SIG-M5 (cell line): ENCODE results near the gene SPEN.

Experiments
- DNase-seq: peaks from one replicate; lab custom pipeline; 2025; lab: John Stamatoyannopoulos, UW

SPEN gene

DNA sequence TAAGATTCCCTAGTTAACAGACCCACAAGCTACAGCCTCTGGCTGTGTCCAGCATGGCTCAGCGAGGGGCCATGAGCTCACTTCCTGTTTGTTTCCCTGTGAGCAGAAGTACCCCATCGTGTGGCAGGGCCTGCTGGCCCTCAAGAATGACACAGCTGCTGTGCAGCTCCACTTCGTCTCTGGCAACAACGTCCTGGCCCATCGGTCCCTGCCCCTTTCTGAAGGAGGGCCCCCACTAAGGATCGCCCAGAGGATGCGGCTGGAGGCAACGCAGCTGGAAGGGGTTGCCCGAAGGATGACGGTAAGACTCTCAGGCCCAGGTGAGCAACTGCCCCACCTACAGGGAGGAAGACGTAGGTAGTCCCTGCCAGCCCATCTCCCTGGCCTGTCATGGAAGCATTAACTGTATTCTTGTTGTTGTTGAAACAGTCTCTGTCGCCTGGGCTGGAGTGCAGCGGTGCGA, 90.2 kb downstream of the SPEN start:
- DNase-seq = no peak

DNA sequence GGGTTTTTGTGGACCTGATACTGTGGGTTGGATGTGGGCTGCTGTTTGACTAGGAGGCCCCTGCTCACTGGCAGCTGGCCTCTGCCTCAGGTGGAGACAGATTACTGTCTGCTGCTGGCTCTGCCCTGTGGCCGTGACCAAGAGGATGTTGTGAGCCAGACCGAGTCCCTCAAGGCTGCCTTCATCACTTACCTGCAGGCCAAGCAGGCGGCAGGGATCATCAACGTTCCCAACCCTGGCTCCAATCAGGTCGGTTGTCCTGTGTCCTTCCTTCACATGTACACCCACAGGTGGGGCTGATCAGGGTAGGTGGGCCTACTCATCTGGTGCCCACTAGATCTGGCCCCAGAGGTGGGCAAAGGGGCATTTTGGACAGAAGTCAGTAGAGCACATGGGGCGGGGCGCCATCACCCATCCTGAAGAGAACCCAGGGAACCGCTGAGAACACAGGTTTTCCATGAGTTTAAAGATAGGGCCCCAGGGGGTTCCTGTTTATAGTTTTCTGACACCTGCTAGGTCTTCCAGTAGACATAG, 91.2 kb downstream of the SPEN start:
- no peak for DNase-seq

DNA sequence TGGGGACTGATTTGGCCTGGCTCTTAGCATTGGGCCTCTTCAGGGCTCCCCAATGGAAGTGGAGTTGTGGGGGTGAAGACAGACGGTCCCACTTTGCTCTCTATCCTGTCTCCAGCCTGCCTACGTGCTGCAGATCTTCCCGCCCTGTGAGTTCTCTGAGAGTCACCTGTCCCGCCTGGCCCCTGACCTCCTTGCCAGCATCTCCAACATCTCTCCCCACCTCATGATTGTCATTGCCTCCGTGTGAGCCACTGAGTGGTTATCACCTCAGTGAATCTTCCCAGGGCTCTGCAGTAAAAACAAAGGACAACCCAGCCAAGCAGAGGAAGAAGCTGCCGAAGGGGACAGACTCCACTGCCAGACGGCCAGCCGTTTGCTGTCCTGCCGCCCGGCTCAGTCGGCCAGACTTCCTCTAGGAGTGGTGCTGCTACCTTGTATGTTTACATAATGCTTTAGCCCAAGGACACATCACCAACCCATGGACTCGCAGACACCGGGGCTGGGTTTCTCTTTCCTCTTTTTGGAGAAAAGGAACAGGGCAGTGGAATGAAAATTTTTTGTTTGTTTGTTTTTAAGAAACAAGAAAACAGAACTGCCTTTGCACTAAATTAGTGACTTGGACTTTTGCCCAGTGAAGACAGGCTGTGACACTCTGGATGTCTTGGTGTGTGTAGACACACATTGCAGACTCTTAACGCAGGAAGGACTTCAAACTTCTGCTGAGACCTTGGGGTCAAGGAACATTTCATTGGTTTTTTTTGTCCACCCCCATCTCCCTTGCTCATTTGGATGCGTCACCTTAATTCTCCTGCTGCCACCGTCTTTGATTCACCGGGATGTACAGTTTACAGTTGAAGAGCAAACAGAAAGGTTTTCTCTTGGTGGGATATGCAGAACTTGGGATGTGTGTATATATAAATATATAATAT, 91.9 kb downstream of the SPEN start:
- DNase-seq = no peak

DNA sequence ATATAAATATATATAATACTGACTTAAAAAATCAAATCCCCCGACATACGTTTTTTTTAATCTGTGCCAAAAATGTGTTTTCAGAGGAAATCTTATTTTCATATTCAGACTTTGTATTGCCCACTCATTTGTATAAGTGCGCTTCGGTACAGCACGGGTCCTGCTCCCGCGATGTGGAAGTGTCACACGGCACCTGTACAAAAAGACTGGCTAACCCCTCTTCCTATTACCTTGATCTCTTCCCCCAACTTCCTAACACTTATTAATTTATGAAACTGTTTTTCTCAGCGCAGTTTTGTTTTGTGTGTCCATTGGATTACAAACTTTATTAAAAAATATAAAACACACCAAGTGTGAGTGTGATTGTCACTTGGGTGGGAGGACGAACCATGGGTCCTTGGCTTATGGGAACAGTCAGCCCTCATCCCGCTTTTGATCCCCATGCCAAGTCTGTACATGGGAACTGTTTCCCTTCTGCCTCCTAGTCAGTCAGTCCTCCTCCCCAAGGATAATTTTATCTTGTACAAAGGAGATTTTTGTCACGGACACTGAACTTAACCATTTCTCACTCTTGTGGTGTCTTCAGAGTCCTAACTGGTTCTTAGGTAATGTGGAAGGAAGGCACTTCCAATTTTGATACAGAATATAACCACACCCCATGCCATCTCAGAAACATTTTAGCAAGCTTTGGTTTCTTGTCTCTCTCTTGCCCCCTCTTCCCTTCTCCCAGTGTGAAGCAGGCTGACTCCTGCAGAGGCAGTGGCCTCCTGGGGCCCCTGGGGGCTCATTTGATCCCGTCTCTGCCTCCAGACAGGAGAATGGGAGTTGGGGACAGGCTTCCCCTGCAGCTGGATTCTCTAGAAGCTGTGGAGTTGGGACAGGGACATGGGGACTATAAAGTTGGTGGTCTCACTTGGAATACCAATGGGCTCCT, 92.9 kb downstream of the SPEN start:
- DNase-seq = no peak

DNA sequence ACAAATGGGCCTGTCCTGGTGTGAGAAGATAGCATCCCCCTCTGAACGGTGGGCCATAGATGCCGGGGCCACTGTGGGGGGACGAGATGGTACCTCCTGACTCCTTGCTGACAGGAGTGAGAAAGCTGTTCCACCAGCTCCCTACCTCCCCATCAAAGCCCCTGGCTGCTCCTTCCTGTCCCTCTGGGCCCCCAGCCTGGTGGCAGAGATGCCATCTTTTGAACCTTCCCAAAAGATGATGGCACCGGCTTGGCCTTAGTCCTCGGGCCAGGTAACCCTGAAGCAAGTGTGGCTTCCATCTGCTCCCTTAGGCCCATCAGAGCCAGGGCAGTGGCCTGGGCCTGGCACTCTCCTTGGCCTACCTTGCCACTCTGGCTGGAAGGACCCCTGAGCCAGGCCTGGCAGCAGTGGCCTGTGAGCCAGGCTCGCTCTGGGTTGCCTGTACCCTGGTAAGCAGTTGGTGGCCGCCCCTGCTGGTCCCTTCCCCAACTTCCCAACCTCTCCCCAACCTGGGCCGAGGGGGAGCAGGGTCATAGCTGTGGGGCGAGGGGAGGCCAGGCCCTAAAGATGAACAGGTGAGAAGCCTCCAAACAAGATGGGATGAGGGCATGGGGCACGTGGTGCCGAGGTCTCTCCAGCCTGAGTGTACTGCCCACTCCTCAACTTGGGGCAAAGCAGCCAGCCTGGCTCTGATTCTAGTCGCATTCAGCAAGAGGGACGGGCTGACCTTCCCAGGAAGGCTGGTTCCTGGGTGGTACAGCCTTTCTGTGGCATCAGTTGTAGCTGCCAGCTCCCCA, 93.7 kb downstream of the SPEN start:
- DNase-seq = no peak

DNA sequence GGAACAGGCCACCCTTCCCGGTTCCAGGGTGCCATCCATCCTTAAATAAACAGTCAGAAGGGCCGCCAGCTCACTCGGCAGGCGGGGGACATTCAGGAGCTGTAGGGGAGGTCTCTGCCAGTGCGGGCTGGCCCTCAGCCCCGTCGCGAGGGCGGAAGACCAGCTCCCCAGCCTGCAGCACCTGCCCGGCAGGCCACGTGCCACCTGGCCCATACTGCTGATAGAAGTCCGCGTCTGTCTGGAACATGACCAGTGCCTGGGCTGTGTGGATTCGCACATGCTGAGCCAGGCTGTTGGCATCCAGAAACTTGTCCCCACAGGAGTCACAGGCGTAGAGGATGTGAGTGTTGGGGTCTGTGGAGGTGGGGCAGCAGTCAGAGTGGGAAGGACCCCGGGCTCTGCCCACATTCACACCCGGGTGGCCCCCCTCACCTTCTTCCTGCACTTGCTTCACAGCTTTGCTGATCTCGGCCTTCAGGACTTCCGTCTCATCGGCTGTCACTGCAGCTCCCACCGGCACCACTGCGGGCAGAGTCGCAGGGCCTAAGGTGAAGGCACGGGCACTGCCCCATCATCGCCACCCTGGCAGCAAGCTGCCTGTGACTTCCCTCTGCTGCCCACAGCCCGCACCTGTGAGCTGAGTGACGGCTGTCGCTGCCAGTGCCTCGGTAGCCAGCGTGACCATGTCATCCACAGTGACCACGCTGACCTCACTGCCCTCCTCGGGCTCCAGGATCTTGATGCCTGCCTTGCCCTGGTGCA, 94.6 kb downstream of the SPEN start:
- no peak for DNase-seq

DNA sequence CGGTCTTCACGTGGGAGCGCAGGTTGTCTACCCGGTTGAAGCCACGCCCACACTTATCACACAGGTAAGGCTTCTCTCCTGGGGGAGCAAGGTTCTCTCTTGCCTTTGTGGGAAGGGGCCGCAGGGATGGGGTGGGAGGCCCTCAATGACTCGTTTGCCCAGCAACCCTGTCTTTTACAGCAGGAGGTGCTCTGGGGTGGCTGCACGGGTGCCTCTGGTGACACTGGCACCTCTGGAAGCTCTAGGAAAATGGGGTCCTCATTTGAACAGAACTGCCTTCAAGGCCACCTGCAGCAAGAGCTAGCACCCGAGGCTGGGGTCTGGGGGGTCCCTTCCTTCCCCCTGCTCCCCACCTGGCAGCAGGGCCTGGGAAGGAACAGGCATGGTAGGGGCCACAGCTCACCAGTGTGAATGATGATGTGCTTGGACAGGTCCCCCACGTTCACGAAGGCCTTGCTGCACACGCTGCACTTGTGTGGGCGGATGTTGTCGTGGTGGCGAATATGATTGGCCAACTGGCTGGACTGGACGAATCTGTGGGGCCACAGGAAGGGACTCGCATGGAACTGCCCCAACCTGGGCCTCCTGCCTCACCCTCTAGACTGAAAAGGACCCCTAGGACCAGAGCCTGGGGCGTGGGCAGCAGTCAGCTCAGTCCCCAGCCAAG, 95.3 kb downstream of the SPEN start:
- DNase-seq = no peak

DNA sequence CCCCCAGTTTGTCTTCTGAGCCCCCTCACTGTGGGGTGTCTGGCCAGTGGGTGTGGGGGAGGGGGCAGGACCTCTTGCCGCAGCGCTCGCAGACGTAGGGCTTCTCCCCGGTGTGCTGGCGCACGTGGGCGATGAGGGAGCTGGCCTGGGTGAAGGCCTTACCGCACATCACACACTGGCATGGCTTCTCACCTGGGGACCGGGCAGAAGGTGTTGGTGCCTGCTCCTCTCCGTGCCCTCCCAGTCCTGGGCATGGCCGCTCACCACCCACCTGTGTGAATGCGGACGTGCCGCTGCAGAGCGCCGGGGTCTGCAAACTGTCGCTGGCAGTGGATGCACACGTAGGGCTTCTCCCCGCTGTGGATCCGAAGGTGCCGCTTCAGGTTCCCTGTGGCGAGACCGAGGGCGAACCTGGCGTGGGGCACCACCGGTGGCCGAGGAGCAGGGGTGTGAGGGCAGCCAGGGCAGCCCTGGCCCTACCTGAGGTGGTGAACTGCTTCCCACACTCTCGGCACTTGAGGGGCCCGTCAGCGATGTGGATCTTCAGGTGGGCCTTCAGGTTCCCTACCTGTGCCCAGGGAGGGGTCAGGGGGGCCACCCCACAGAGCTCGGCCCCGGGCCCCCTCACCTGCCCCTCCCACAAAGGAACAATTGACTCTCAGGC, 96.0 kb downstream of the SPEN start:
- DNase-seq = no peak

DNA sequence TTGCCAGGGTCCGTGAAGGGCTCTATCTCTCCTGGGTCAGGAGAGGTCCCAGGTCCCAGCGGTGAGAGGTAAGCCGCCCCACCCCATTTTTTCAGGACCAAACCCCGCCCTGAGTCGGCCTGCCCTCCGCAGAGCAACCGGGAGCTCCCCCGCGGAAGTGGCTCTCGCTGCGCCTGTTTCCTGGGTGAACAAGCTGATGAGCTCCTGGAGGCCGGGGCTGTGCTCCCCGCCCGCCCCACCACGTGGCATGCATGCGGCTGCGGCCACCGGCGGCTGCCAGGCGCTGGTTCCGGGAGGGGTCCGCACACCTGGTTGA, 96.4 kb downstream of the SPEN start:
- no peak for DNase-seq

DNA sequence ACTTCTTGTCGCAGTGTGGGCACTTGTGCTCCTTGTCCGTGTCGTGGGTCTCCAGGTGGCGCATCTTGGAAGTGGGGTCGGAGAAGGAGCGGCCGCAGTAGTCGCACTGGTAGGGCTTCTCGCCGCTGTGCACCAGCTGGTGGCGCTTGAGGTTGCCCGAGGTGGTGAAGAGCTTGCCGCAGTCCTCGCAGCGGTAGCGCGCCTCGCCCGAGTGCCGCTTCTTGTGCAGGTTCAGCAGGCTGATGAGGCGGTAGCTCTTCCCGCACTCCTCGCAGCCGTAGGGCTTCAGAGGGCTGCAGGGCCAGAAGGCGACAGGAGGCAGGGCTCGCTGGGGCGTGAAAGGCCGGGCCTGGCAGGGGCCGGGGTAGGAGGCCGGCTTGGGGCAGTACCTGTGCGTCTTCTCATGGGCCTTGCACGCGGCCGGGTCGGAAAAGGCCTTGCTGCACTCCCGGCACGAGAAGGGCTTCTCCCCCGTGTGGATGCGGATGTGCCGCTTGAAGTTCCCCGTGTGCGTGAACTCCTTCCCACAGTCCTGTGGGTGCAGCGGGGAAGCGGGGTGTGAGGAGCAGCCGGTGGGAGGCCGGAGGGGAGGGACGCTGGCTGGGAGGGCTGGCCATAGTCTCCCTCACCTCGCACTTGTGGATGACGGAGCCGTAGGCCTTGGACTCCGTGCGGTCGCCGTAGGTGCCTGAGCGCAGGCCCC, 97.0 kb downstream of the SPEN start:
- DNase-seq = no peak

DNA sequence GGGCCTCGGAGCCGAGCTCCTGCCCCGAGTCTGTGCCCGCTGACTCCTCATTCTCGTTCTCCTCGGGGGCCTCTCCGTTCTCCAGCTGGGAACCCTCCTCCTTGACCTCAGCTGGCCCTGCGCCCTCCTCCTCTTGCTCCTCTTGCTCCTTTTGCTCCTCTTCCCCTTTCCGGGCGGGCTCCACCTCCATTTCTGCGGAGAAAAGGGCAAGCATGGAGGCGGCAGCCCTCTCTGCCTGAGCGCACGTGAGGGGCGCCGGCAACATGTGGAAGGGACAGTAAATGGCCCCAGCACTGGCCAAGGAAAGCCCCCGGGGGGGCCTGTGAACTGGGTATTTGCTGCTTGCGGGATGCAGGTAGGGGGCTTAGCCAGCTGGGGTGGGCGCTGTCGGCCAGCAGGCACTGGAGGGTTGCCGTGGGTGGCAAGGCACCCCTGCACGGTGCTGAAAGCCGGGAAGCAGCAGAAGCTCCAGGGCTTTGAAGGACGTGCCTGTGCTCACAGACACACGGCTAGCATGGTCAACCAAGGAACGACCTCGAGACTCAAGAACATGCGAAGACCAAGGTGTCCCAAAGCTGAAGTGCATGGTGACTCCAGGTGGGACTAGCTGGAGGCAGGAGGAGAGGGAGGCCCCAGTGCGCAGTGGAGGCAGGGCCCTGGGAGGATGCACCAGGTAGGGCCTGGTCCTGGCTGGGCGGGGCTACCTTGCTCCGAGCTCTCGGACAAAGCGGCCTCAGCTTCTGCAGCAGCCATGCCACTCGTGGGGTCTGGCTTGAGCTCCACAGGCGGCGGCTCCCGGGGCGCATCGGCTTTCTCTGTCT, 97.7 kb downstream of the SPEN start:
- no peak for DNase-seq

DNA sequence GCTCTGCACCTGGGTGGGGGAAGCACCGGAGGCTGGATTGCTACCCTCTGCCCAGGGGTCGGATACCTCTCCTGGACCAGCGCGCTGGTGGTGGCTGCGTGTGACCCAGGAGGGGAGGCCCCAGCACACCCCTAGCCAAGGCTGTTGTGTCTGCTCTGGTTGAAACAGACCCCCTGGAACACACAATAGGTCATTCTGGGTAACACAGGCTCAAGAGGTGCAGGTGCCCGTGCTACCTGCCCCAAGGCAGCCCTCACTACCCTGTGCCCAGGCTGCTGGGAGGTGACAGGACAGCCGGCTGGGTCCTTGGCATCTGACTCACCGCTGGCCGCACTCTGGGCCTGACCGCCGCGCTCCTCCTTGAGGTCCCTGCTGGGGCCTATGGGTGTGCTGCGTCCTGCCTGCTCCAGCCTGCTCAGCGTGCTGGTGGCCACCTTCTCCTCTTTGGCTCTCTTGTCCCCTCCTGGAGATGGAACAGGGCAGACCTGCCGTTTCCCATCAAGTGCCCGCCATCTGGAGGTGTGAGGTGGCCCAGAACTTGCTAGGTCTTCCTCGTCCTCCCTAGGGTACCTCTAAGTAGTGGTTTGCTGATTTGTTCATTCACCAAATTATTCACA, 98.4 kb downstream of the SPEN start:
- DNase-seq = no peak

DNA sequence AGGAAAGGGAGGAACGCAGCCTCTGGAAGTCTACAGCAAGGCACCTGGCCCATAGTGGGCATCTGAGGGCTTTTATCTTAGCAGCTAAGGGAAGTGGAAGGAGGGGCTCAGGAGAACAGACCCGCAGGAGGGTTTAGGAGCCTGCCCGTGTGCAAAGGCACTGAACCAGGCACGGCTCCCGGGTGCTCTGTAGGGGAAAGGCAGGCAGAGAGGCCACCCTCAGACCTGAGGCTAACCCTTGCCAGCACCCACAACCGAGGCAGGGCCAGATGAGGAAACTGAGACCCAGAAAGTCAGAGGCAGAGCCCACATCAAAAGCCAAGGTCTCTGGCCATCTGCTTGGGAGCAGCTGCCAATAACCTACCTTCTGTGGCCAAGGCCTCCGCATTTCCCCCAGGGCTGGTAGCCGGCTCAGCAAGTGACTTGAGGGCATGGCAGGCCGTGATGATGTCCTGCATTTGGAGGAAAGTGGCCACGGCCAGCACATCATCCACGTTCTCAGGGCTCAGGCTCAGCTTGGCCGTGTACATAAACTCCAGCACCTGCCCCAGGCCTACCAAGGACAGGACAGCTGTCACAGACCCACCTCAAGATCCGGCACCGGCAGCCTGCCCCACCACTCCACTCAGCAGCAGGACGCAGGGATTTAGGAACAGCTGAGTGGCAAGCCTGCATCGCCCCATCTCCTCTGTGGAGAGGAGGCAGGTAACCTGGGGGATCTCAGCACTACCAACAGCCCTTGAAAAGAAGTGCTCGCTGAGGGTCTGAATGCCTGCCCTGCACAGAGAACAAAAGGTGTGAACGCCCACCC, 99.3 kb downstream of the SPEN start:
- no peak for DNase-seq

DNA sequence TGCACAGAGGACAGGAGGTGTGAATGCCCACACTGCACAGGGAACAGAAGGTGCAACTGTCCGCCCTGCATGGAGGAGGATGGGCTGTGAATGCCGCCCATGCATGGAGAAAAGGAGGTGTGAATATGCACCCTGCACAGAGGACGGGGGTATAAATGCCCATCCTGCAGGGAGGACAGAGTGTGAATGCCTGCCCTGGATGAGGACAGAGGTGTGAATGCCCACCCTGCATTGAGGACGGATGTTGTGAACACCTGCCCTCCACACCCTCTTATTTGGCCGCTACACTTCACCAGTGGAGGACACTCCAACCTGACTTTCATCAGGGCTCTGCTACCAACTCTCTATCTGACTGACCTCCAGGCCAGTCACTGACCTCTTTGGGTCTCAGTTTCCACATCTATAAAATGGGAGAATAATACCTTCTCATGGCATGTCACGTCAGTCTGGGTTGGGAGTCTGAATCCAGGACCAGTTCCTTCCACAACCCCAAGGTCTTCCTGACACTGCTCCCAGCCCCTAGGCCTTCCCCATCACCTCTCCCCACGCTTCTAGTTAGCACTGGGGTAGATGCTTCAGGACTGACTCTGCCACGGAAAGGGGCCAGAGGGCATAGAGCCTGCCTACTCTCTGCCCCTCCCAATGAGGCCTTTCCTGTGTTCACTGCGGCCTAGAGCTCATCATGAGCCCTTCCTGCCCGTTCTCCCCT, 100.0 kb downstream of the SPEN start:
- DNase-seq = no peak

DNA sequence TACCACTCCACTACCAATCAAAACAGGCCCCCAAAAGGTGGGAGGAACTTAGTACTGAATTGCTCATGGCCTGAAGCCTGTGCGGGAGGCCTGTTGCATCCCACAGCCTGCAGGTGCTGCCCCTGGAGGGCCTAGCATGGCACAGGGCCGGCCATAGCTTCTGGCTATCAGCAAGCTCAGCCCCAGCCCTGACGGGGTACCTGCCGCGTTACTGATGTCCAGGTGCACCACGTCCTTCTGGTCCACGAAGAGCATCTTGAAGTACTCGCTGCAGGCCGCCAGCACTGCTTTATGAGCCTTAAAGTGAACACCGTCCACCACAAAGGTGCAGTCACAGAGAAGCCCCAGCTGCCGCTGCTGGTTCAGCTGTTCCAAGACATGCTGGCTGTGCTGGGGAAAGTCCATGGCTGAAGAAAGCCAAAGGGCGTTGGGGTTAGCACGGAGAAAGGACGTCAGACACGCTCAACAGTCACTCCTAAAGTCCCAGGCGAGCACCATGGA, 100.6 kb downstream of the SPEN start:
- DNase-seq = no peak
